A375 (cell line): ENCODE results near the gene LGALS7B. TPM values are rescaled to one million over a fixed set of nuclear protein-coding genes. Genes with fewer than 3 reads are reported as not detected.

Experiments used
- small RNA-seq: library from RNA; depleted of rRNA; stranded (forward); fragments of <200 nt; gene quantifications from one replicate; pipeline ENCODE3, GENCODE V24; 2014
- total RNA-seq: library from RNA; depleted of rRNA; stranded (reverse); fragments of >200 nt; shearing (Covaris generic); gene quantifications from 2 replicates; pipeline ENCODE4 v1.2.3, GENCODE V29; 2014; rRNA removed

LGALS7B gene
- 2.8 TPM in 1 of 2 replicates, not detected in the other for total RNA-seq

GRCh38 chr19:38788478-38789243, at the start of gene LGALS7B:
LGALS7B (plus strand) TSS chr19:38789200; CDS start chr19:38789227, 27 bp downstream.

DNA sequence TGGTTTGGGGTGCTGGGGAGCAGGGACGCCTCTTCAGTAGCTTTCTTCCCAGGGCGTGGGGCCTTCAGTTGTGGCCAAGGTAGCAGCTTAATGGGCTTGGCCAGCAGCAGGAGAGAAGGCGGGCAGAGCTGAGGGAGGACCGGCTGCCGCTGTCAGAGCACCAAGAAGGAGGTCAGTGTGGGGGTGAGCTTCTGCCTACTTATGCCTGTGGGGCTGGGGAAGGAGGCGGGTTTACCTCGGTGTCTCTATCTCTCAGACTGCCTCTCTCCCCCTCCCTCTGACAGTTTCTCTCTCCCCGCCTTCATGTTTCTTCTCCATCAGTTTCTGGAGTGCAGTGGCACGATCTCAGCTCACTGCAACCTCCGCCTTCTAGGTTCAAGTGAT, 44.7 kb upstream of the LGALS7B start, which contains the start of gene CAPN12:
CAPN12 (minus strand) TSS at position 177 of the 384 bp plus-strand sequence. CDS start 309 bp downstream, outside the sequence.

DNA sequence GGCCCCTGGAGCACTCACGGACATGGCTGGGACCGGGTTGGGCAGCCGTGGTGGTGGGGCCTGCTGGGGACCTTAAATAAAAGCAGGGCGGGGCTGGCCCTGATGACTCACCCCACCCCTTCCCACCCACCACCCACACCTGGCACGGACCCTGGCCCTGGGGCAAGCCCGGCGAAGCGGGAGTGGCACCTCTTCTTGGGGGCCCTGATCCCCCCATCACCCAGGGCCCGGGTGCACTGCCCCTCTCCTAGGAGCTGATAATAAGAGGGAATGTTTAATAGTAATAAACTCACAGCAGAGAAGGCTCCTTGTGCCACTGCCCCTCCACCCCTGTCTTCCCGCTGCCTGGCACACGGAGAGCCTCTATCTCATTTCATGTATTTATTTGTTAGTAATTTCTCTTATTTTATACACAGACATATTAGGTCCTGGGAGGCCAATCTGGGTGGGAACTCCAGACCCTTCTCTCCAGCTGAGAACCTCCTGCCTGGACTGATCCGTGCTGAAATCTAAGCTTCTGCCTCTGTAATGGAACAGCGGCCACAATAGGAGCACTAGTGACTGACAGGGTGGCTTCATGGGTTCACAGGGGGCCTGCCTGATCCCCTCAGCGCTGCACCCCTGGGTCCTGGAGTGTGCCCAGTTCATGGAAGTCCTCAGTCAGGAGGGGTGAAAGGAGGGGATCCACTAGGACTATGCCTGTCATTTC, 15.4 kb upstream of the LGALS7B start, which contains the start of gene LGALS7:
LGALS7 (minus strand) TSS at position 49 of the 709 bp plus-strand sequence; CDS start at position 24, 25 bp downstream.

DNA sequence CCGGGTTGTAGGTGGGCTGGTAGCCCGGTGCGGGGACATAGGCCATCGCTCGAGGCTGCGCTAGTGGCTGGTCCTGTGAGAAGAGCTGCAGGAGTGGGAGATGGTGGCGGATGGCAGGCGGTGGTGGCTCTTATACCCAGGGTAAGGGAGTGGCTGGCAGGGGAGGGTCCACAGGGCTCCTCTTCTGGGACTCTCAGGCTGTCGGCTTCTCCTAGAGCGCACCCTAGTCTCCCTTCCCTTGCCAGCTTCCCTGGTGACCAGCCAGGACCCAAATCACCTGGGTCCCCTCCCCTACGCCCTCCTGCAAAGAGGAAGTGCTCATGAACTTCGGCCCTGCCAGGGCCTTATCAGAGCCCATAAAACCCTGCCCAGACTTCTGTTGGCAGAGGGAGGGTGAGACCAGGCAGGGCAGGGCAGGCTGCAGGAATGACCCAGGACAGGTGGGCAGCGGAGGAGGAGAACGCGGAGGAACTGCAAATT, 23.9 kb downstream of the LGALS7B start, which contains the start of gene LGALS4:
LGALS4 (minus strand) TSS at position 105 of the 480 bp plus-strand sequence; CDS start at position 46, 59 bp downstream.

Small RNAs within 50 kb of the gene (small RNA-seq; reads per million reads assigned to genes)
- not detected for gene RNU6-140P

Other genes starting within 250 kb of the LGALS7B start
- 0.34 and 1.3 TPM in 2 replicates for gene MAP4K1, start 171.2 kb upstream of the LGALS7B start, total RNA-seq
- gene EIF3K, start 170.0 kb upstream of the LGALS7B start, total RNA-seq = 452 and 462 TPM in 2 replicates
- 607 and 674 TPM in 2 replicates for gene ACTN4, start 141.6 kb upstream of the LGALS7B start, total RNA-seq
- gene CAPN12, start 44.7 kb upstream of the LGALS7B start, total RNA-seq = 0.91 TPM in 1 of 2 replicates, not detected in the other
- gene LGALS7, start 15.7 kb upstream of the LGALS7B start, total RNA-seq = not detected in 2 replicates
- gene LGALS4, start 23.7 kb downstream of the LGALS7B start, total RNA-seq = 0.57 TPM in 1 of 2 replicates, not detected in the other
- 121 and 136 TPM in 2 replicates for gene ECH1, start 42.6 kb downstream of the LGALS7B start, total RNA-seq
- gene HNRNPL, start 60.8 kb downstream of the LGALS7B start, total RNA-seq = 304 and 320 TPM in 2 replicates
- 7.7 and 10.1 TPM in 2 replicates for gene RINL, start 89.1 kb downstream of the LGALS7B start, total RNA-seq
- 24.5 and 28.9 TPM in 2 replicates for gene SIRT2, start 110.4 kb downstream of the LGALS7B start, total RNA-seq
- gene NFKBIB, start 110.8 kb downstream of the LGALS7B start, total RNA-seq = 31.7 and 36.6 TPM in 2 replicates
- gene CCER2, start 123.0 kb downstream of the LGALS7B start, total RNA-seq = 3.0 and 3.5 TPM in 2 replicates
- gene SARS2, start 141.6 kb downstream of the LGALS7B start, total RNA-seq = 44.7 and 46.8 TPM in 2 replicates
- 86.4 and 103 TPM in 2 replicates for gene MRPS12, start 141.7 kb downstream of the LGALS7B start, total RNA-seq
- gene FBXO17, start 186.5 kb downstream of the LGALS7B start, total RNA-seq = 23.3 and 31.7 TPM in 2 replicates
- gene FBXO27, start 243.3 kb downstream of the LGALS7B start, total RNA-seq = 12.2 and 21.4 TPM in 2 replicates